EH (cell line): Measurements from ENCODE around the gene PCSK7.
"Not testable (repeated sequence)": the region's sequence is repeated elsewhere in the genome, so short reads cannot be mapped to it uniquely, and the experiment has no call there.

Experiments
- DNase-seq: peaks from one replicate; pipeline ENCODE4 v3.0.0-alpha.2; 2015; ENCODE audit warnings: low read depth

The PCSK7 gene

GRCh38 chr11:117198613-117199012 is 33.3 kb downstream of the PCSK7 start:
- no peak for DNase-seq

- peak; percentile 48 for DNase-seq
Measured at GRCh38 chr11:117197516-117198456, 34.1 kb downstream of the PCSK7 start.

DNA sequence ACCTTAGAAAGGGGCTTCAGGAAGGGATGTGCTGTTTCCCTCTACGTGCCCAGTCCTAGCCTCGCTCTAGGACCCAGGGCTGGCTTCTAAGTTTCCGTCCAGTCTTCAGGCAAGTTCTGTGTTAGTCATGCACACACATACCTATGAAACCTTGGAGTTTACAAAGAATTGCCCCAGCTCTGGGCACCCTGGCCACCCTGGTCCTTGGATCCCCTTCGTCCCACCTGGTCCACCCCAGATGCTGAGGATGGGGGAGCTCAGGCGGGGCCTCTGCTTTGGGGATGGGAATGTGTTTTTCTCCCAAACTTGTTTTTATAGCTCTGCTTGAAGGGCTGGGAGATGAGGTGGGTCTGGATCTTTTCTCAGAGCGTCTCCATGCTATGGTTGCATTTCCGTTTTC is 34.9 kb downstream of the PCSK7 start:
- DNase-seq, result no peak

GRCh38 chr11:117195761-117196160 is 36.1 kb downstream of the PCSK7 start:
- DNase-seq, result no peak

DNA sequence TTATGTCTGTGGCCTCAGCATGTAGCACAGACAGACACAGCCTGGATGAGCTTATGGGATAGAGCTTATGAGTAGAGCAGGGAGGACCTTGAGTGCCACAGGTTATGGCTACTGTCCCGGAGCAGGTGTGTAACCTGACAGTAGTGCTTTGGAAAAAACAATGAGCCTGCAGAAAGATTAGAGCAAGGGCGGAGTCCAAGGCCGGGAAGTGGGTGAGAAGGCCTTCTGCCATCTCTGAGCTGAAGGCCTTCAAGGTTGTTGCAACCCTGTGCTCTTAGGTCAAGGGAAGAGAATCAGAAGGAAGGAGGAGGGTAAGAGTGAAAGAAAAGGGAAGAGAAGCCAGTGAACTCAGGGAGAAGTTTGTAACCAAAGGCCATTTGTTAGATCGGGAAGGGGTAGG is 36.6 kb downstream of the PCSK7 start:
- DNase-seq, result no peak

GRCh38 chr11:117194267-117194666 is 37.6 kb downstream of the PCSK7 start:
- DNase-seq, result no peak

- DNase-seq, result no peak
Measured at GRCh38 chr11:117193130-117194020, 38.5 kb downstream of the PCSK7 start.

- DNase-seq, result no peak
Measured at GRCh38 chr11:117192401-117192875, 39.4 kb downstream of the PCSK7 start.

- DNase-seq, result no peak
Measured at GRCh38 chr11:117191680-117192400, 40.0 kb downstream of the PCSK7 start.

GRCh38 chr11:117189941-117190544 is 41.8 kb downstream of the PCSK7 start:
- DNase-seq, result no peak

DNA sequence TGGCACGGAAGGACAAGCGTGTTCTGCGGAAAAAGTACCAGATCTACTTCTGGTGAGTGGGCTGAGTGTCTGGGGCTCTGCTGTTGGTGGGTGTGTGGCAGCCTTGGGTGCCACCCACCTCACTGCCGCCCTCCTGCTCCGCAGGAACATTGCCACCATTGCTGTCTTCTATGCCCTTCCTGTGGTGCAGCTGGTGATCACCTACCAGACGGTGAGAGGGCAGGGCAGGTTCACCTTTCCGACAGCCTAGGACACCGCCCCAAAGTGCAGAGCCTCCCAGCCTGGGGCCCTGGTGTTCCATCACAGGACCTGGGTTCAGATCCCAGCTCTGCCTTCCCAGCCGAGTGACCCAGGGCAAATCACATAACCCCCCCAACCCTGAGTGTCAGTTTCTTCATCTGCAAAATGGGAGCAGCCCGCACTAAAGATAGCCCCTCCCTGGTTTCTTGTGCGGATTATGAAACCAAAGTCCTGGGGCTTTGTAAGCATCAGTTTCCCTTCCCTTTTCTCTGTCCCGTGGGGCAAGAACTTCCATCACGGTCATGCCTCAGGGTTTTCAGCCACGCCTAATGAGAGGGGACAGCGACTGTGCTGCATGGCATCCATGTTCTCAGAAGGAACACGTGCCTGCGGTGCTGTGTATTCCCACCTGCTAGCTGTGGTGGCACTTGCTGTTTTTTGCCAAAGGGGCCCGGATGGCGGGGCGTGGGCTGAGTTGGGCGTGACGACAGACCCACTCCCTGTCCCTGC is 42.5 kb downstream of the PCSK7 start:
- DNase-seq, result no peak

GRCh38 chr11:117188620-117189081 is 43.2 kb downstream of the PCSK7 start:
- no peak for DNase-seq

DNA sequence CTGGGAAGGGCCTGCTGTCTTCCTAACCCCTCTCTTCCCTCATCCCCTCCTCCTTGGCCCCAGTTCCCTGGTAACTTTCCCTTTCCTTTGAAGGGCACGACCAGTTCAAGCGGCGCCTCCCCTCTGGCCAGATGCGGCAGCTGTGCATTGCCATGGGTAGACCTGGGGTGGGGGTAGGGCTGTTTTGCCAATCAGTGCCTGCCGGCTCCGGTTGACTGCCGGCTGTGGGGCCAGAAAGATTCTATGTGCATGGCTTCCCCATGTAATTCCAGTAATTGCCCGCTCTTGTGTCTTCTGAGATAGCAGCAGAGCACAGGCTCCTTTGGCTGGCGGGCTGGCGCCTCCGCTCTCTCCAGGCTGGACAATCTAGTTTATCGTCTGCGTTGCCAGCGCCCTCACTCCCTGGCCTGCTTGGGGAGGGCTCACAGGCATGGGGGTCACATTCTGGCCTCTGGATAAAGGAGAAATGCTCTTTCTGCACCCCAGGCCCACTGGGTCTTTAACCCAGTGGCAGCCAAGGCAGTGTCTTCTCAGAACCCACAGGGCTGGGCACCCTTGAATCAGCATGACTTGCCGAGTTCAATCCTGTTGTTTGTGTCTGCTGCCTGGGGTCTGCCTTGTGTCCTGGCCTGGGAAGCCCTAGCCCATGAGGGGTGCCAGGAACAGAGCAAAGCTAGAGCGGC is 43.9 kb downstream of the PCSK7 start:
- no peak for DNase-seq

GRCh38 chr11:117187428-117187798 is 44.5 kb downstream of the PCSK7 start:
- no peak for DNase-seq

GRCh38 chr11:117187007-117187406 is 44.9 kb downstream of the PCSK7 start:
- DNase-seq, result no peak

- DNase-seq, result no peak
Measured at GRCh38 chr11:117186431-117186761, 45.5 kb downstream of the PCSK7 start.

- DNase-seq, result no peak
Measured at GRCh38 chr11:117185736-117186430, 46.0 kb downstream of the PCSK7 start.

DNA sequence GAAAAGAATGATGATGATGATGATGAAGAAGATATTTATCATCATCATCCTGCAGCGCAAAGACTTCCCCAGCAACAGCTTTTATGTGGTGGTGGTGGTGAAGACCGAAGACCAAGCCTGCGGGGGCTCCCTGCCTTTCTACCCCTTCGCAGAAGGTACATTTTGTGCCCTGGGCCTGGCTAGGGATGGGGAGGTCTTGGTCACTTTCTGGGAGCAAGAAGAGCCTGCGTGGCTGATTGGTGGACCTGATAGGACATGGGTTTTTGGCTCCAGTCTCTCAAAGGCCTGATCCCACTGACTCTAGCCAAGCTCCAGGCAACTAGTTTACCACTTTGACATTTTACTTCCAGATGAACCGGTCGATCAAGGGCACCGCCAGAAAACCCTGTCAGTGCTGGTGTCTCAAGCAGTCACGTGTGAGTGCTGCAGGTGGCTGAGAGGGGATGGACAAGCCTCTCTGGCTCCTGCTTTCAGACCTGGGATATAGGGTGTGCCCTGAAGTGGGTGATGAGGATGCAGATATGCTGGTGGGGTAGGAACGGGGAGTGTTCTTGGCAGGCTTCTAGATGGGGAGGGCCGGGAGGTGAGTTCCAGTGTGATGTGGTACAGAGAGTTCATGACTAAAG is 48.0 kb downstream of the PCSK7 start:
- no peak for DNase-seq

DNA sequence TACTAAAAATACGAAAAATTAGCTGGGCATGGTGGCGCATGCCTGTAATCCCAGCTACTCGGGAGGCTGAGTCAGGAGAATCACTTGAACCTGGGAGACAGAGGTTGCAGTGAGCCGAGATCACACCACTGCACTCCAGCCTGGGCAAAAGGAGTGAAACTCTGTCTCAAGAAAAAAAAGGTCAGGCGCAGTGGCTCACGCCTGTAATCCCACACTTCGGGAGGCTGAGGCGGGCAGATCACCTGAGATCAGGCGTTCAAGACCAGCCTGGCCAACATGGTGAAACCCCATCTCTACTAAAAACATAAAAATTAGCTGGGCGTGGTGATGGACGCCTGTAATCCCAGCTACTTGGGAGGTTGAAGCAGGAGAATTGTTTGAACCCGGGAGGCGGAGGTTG is 48.7 kb downstream of the PCSK7 start:
- DNase-seq, result not testable (repeated sequence)
